HG02852 (cell line): ENCODE measurements around the gene CELSR2.
"Not testable (repeated sequence)": the region's sequence is repeated elsewhere in the genome, so short reads cannot be mapped to it uniquely, and the experiment has no call there.

ENCODE experiments used
- ATAC-seq: cut with Tn5 transposase; IDR thresholded peaks from one replicate; pipeline ENCODE4 v1.9.1; 2021; ENCODE audit warnings: mild to moderate bottlenecking, moderate library complexity; ENCODE audit not compliant: unreplicated experiment

CELSR2 gene

GRCh38 chr1:109298666-109299557 lies 49.6 kb downstream of the CELSR2 start:
- ATAC-seq, result no peak

- no peak for ATAC-seq
Measured at GRCh38 chr1:109299558-109300343, 50.4 kb downstream of the CELSR2 start.

GRCh38 chr1:109300650-109301151 lies 51.4 kb downstream of the CELSR2 start:
- no peak for ATAC-seq

GRCh38 chr1:109301874-109302273 lies 52.5 kb downstream of the CELSR2 start:
- no peak for ATAC-seq

- no peak for ATAC-seq
Measured at GRCh38 chr1:109304226-109304920, 55.0 kb downstream of the CELSR2 start.

- not testable (repeated sequence) for ATAC-seq
Measured at GRCh38 chr1:109305991-109306390, 56.7 kb downstream of the CELSR2 start.

GRCh38 chr1:109306832-109307273 lies 57.5 kb downstream of the CELSR2 start, which contains the start of gene MYBPHL:
TSS of gene MYBPHL (minus strand) at chr1:109307011. CDS start at chr1:109306991, 20 bp downstream.
- no peak for ATAC-seq

GRCh38 chr1:109307274-109308021 lies 58.1 kb downstream of the CELSR2 start:
- no peak for ATAC-seq

GRCh38 chr1:109309347-109309746 lies 60.0 kb downstream of the CELSR2 start:
- no peak for ATAC-seq

- no peak for ATAC-seq
Measured at GRCh38 chr1:109312246-109312645, 62.9 kb downstream of the CELSR2 start.

- ATAC-seq, result no peak
Measured at GRCh38 chr1:109312978-109313775, 63.8 kb downstream of the CELSR2 start.

GRCh38 chr1:109314795-109315194 lies 65.5 kb downstream of the CELSR2 start:
- no peak for ATAC-seq

GRCh38 chr1:109315288-109315687 lies 65.9 kb downstream of the CELSR2 start:
- ATAC-seq, result no peak

GRCh38 chr1:109316506-109316905 lies 67.2 kb downstream of the CELSR2 start:
- ATAC-seq, result no peak

- no peak for ATAC-seq
Measured at GRCh38 chr1:109319114-109319513, 69.8 kb downstream of the CELSR2 start.

GRCh38 chr1:109322974-109323373 lies 73.6 kb downstream of the CELSR2 start:
- no peak for ATAC-seq
